Tongue (tissue), 2 donors: ENCODE data around the gene CES1. TPM values are rescaled to one million over a fixed set of nuclear protein-coding genes. Genes with fewer than 3 reads are reported as not detected.
"Not testable (repeated sequence)": the region's sequence is repeated elsewhere in the genome, so short reads cannot be mapped to it uniquely, and the experiment has no call there.

Source experiments
- DNase-seq: peaks from one replicate; pipeline ENCODE4 v3.0.0-alpha.2; 2015
- total RNA-seq: library from RNA; depleted of rRNA; stranded (reverse); fragments of >200 nt; gene quantifications from one replicate; pipeline ENCODE4 v1.2.3, GENCODE V29; 2014

CES1 gene
- total RNA-seq: 0.72 TPM

DNA sequence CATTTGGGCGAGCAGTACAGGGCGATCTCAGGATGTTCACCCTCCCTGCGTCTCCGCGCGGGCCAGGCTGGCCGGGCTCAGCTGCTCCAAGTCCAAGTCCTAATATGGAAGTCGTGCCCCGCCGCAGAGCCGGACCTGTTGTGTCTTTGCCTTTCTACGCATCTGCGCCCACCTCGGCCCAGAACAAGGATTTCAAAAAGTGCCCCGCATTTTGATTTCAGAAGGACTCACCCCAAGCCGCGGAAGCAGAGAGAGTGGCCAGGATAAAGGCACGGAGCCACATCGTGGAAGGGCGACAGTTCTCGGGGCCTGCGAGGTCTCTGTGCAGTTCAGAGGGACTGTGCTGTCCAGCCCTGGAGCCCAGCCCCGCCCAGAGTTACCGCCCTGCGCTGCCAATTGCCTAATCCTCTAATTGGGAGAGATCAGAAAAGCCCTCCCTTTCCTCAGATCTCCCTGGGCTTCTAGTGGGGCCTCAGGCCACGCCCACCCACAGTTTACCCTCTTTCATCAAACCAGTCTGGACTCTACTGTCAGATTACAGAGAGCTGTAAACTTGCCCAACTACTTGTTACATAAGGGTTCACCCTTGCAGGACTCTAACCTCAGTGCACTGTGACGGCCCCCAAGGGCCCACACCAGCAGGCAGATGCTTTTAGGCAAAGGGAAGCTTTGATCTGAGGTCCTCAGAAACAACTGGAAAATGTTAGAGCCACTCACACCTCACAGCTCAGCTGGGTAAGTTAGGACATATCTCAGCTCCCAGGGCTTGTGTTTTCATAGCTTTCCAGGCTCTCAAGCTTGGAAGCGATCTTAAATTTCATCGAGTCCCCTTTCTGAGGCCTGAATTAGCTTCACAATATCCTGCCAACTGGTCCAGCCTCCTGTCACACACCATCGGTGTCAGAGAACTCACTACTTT lies at the start of gene CES1:
TSS of gene CES1 (minus strand) at position 324 of the 919 bp plus-strand sequence. CDS start at position 283, 41 bp downstream.
- peak; percentile 20 for DNase-seq

DNA sequence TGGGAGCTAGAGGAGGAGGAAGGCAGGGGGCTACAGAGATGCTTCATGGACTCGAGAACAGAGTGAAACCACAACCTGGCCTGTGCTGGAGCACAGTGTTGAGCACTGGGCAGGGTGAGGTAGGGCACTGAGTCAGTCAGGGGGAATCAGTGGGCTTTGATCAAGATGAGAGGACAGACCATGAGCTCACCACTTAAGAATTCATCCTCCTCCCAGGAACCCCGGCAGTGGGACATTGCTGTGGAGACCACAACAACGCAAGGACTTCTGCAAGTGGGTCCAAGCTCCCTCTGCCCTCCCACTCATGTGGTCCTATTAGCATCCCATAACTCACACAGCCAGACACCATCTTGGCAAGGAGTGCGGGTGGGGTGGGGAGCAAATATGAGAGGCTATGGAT lies 44.0 kb upstream of the CES1 start:
- peak; percentile 3 for DNase-seq

DNA sequence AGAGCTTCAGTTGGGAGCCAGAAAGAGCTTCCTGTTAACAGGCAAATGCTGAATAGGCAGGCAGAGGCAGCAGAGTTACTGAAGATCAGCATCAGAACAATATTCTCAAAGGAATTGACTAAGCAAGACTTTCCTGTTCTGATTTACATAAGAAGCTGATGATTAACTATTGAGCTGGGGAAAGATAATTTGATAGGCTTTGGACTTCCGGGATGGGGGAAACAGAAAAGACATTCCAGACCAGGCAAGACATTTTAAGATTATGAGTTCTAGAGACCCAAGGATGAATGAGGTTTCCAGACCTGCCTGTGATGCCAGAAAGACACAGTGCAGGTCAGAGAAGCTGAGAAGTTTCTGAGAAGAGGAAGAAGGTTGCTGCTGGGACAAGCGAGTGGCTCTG lies 42.4 kb upstream of the CES1 start, which contains the start of gene CES5A:
TSS of gene CES5A (minus strand) at position 101 of the 400 bp plus-strand sequence. CDS start 152 bp downstream, outside the sequence.
- DNase-seq: no peak

DNA sequence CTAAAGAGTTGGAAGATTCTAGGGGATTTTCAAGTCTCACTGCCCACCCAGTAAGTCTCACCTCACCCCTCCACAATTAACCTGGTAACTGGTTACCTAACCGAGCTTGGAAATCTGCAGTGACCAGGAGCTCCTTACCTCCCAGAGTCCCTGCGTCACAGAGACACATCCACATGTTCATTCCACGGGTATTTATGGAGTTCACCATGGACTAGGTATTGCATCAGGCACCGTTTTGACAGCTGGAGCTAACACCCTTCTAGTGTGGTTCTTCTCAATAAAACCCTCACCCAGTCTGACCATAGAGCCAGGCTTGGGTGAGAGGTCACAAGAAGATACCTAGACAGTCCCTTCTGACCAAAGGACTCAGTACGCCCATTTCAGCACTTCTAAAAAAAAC lies 40.2 kb upstream of the CES1 start:
- DNase-seq: no peak

DNA sequence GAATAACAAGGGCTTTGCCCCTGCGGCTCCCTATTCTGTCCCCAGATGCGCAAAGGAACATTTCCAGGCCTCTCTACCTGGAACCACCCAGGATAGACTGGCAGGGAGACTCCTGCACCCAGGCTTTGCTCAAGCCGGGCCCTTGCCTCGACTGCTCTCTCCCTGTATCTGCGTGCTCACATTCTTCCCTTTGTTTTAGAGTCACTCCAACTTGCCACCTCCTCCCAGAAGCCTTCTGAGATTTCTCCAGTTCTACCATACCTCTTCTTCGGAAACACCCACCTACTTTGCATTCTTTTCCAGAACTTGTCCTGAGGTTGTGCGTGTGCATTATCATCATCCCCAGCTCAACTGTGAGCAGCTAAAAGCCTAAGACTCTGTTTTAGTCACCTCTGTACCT lies 39.2 kb upstream of the CES1 start:
- DNase-seq: no peak

DNA sequence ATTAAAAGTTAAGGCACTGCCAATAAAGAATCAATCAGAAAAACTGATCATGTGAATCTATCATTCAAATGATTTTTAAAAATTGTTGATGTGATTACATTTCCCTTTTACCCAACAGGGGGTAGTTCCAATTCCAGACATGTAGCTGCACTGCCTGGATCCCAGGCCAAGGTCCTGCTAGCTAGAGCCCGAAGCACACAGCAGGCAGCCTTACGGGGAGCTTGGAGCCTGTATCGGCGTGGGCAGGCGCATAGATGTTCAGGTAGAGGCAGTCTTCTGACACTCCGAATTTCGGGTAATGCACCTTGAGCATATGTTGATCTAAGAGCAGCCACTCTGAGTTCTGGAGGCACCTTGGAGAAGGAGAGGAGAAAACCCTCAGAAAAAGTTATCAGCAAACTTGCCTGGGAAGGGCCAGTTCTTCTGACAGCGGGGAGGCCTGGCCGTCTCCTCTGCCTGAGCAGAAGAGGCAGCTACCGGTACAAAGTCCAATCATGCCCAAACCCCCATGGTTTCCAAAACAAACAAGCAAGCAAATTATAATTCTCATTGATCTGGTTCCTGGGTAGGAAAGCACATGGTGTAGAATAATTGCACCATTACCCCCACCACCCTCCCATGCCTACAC lies 38.6 kb upstream of the CES1 start:
- DNase-seq: no peak

DNA sequence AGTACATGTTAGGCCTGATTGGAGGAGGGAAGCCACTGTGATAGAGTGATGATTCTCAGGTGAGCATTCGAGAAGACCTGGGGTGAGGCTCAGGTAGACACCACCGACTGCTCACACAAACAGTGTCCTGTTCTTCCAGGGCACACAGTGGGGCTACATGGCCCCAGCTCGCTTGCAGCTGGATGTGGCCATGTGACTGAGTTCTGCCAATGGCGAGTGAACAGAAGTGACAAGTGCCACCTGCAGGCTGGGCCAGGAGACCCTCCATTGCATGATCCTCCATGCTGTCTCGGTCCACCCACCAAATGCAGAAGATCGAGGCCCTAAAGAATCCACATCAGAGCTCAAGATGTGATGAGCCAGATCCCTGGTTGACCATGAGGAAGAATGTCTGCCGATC lies 36.1 kb upstream of the CES1 start:
- no peak for DNase-seq

DNA sequence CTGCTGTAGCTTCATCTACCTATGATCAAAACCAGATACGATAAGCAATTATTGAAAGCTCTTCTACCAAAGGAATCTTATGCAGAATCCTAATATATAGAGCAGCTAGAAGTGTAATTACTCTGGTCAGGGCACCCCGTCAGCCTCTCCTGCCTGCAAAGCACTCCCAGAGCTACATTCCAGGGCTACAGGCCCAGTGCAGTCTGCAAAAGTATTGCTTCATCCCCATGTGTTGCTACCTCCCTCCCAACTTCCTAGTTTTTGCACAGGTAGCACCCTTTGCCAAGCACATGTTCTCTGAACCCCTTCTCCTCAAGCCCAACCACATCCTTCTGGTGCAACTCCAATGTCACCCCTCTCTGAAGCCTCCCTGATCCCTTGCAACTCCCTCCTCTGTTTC lies 35.2 kb upstream of the CES1 start:
- DNase-seq: peak; percentile 42

DNA sequence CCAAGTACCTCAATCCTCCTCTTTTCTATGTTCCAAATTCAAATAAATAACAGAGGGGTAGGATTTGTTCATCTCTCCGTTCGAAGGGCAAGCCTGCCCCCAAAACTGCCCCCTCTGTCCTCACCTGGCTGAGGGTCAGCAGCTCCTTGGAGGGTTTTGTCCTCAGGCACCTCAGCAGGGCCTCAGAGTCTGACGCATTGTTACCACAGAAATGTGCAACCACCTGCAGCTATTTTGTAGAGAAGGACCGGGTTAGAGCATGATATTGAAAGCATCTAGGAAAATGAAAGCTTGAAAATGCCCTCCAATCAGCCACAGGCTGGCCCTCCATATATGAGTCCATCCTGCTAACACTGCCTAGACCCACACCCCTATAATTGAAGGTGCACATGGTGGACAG lies 28.4 kb upstream of the CES1 start:
- DNase-seq: no peak

DNA sequence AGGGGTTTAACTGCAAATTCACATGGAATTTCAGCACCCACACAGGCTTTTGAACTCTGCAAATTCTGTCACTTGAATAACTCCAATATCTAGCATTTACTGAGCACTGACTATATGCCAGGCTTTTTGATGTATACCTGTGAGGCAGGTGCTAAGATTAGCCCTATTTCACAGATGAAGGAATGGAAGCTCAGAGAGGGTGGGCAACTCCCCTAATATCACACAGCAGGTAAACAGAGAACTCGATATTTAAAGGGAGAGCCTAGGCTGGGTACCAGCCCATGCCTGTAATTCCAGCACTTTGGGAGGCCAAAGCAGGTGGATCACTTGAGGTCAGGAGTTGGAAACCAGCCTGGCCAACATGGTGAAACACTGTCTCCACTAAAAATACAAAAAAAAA lies 24.8 kb upstream of the CES1 start:
- DNase-seq: not testable (repeated sequence)

DNA sequence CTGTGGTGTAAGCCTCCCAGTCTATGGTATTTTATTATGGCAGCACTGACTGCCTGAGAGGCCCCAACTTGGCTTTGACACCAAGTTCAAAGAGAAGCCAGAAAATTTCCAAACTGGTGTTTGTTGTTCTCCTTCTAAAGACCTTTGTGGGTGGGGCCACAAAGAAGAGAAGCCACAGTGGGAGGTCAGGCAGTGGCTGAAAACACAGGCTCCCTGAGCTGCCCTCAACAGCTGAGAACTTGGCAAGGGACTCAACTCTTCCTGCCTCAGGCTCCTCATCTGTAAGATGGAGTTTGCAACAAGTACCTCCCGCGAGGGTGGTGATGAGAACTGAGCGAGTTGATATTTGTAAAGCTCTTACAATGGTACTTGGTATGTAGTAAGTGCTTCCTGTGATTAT lies 24.1 kb upstream of the CES1 start:
- DNase-seq: no peak

DNA sequence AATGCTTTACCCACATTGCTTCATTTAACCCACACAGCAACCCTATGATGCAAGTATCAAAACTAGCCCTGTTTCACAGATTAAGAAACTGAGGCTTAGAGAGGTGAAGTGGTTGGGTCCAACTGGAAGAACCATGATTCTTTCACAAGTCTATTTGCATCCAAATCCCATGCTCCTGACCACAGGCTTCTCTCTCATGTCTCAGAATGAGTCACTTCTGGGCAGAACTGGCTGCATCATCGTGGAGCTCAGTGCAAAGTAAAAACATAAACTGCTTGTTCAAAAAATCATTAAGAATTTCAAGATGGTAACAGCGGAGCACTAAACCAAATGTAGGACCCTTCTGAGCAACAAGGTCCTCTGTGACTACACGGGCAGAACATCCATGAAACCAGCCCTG lies 20.2 kb upstream of the CES1 start:
- DNase-seq: no peak

DNA sequence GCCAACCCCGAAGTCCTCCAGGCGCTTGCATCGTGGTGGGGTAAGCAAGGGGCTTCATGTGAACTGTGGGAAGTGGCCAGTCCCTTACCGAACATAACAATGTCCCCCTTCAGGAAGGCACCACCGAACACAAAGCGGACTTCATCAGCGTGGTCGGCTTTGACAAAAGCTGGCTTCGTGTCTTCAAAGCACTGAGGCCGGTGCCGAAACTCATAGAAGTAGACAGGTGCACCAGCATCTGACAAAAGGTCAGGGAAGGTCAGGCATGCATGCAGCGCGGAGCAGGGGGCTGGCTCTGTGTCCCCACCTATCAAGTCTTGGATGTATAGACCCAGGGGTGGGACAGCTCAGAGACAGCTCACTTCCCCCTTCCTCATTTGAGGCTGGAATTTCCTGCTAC lies 16.6 kb upstream of the CES1 start:
- DNase-seq: no peak

DNA sequence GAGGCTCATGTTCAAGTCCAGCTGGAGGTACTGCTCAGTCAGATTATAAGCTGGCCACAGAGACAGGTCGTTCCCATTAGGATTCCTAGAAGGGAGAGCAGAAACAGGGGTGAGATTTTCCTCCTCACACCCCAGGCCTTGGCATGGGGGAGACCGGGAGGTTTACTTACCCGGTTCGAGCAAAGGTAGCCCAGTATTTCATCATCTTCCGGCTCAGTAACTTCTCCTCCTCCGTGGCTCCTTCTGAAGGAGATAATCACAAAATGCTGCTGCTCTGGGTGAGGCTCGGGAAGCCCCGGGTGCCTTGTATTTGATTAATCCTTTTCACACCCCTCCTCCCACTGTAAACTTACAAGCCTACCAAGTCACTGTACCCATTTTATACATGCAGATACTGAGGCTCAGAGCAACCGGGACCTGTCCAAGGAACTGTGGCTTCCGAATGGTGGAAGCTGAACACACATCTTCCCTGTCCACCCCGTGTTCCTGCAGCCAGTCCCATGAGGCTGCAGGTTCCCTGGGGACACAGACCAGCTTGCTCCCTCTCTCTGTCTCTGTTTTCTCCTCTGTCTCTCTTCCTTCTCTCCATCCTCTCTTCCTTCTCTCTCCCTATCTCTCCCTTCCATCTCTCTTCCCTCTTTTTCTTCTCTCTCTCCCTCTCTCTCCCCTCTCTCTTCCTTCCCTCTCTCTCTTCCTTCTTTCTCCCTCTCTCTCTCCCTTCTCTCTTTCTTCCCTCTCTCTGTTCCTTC lies 13.9 kb upstream of the CES1 start:
- DNase-seq: no peak

DNA sequence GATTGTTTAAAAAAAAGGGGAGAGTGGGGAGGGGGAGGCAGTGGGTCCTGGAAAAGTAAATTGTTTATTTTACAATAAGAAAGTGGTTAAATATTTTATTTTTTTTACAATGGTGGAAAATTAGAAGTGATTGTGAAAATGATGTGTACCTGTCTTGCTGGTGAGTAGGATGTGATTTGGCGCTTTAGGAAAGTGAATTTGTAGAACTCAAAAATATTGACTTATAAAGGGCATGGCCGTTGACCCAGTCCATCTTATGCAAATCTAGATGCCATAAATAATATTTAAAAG lies 10.2 kb upstream of the CES1 start:
- DNase-seq: no peak

DNA sequence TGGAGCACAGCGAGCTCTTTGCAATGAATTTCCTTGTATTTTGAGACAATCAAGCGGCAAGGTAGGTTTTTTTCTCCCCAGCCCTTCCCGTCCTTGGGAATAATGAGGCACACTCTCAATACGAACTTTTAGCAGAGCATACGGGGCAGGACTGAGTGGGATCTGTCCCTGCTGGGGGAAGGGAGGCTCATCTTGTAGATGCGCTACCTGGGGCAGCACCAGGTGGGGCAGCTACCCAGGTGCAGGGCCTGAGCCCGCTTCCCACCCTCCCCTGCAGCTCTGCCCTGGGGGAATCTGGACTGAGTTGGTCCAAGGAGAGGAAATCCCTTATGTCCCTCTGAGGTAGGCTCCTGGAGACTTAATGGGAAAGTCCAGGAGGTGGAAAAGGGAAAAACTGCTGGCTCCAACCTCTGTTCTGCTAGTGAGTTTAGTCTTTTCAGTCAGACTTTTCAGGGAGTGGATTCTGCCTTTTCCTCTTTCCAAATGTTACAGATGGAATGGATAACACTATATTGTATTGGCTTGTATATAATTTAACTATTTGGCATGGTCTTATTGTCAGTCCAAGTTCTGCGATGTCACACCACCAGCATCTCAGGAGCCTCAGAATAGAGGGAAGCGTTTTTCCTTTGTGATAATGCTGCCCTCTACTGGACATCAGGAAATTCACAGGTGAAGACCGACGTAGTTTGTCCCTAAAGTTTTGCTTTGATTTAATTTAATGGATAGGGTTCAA lies 9.6 kb upstream of the CES1 start:
- peak; percentile 74 for DNase-seq

DNA sequence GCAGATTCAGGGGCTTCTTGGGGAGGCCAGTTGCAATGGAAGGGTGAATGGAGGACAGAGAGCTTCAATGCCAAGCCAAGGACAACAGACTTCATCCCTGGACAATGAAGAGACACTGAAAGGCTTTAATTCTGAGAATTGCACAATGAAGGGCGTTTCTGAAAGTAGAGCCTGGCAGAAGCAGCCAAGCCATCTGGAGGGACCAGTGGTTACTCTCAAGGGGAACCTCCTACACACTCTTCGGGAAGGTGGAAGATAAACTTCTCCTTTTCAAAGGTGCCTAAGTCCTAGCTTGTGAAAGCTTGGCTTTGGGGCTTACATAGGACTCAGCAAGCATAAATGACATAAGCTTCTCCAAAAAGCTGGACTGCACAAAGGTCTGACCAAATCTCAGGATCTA lies 6.2 kb upstream of the CES1 start:
- DNase-seq: no peak

DNA sequence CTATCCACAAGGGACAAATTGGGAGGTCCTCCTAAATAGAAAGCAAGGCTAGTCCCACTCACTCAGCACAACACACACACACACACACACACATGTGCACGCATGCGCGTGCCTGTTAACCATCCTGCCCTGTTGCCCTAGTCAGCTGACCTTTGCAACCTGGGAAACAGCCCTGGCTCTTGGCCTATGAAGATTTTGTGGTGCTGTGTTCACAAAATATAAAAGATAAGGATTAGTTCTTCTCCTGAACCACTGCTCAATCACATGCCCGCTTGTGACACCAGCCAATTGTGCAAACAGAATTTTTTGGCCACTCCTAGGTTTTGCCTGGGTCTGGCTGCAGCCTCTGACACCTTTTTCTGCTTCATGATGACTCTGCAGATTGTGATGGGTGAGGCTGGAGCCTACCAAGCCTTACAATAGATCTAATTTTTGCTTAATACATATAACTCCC lies 3.3 kb upstream of the CES1 start:
- no peak for DNase-seq

DNA sequence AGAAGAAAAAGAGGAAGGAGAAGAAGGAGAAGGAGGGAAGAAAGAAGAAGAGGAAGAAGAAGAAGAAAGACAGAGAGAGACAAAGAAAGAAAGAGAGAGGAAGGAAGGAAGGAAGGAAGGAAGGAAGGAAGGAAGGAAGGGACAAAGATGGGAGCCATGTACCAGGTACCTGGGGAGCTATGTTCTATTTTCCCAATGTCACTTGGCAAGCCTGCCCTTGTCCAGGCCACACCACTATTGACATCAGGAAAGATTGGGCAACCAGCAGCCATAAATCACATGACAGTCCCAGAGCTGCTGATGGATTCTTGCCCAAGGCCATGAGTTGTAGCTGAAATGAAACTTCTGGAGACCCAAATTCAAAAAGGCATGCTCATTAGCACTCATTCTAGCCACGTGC lies 2.7 kb upstream of the CES1 start:
- no peak for DNase-seq

DNA sequence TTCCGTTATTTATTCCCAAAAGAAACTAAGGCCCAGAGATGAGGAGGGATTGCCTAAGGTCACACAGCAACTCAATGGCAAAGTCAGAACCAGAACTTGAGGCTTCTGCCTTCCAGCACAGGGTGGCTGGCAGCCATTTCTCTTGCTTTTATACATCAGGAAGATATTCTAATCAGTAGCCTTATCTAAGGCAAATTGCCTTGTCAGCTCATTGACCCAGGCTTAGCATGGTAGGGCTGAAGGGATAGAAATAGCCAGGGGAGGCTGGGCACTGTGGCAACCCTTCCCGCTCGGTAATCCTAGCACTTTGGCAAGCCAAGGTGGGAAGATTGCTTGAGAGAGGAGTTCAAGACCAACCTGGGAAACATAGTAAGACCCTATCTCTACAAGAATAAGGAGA lies 2.3 kb upstream of the CES1 start:
- not testable (repeated sequence) for DNase-seq

DNA sequence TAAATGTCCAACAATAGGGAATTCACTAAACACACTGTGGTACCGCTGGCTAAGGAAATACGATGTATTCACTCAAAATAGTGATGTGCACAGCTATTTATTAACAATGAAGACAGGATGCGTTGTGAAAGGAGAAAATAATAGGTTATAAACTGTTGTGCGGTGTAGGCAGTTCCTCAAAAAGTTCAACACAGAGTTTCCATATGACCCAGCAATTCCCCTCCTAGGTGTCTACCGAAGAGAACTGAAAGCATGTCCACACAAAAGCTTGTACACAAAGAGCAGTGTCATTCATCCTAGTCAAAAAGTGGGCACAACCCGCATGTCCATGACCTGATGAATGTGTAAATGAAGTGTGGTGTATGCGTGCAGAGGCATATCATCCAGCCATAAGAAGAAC lies 1.2 kb upstream of the CES1 start:
- DNase-seq: no peak

DNA sequence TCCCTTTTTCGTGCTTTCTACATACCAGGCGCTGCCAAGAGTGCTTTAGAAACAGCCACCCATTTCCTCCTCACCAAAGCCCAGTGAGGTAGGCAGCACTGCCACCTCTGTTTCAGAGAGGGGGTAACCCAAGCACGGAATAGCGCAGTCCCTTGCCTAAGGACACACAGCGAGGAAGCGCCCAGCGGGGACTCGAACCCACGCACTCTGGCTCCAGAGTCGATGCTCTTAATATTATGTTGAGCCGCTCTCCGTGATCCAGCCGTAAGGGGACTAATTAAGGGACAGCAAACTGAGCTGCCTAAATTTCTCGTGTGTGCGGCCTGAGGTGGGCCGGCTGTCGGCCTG lies 497 bp downstream of the CES1 start:
- no peak for DNase-seq
